Sigmoid colon (tissue), 7 donors: Measurements from ENCODE around the gene PTPRO. TPM values are rescaled to one million over a fixed set of nuclear protein-coding genes. Genes with fewer than 3 reads are reported as not detected.

Experiments used
- DNase-seq: peaks from one replicate; pipeline ENCODE4 v3.0.0-alpha.2; 2019
- H3K27ac ChIP-seq, 4 donors: fragments of 200-600 bp; sonication (generic); one replicate each; pipeline ENCODE4 v1.5.1; 2016 to 2019; ENCODE audit warnings: mild to moderate bottlenecking in 1 of 4
- H3K27me3 ChIP-seq, 3 donors: fragments of 200-600 bp; sonication (generic); one replicate each; pipeline ENCODE4 v1.5.1; 2019; ENCODE audit warnings: mild to moderate bottlenecking in 1 of 3
- H3K36me3 ChIP-seq, 4 donors: fragments of 200-600 bp; sonication (generic); one replicate each; pipeline ENCODE4 v1.5.1; 2016 to 2019
- H3K4me1 ChIP-seq, 4 donors: fragments of 200-600 bp; sonication (generic); one replicate each; pipeline ENCODE4 v1.5.1; 2017 to 2019
- H3K4me3 ChIP-seq, 4 donors: fragments of 200-600 bp; sonication (generic); one replicate each; pipeline ENCODE4 v1.5.1; 2017 to 2019; ENCODE audit warnings: mild to moderate bottlenecking in 2 of 4, moderate library complexity in 1 of 4
- H3K9me3 ChIP-seq, 4 donors: fragments of 200-600 bp in 3 of 4; sonication (generic) in 3 of 4; one replicate each; pipeline versions ENCODE4 v1.5.1 to v1.6.1; 2013 to 2019
- CTCF ChIP-seq, 4 experiments: fragments of 450-650 bp in 3 of 4; fragments of 200-600 bp in 1 of 4; IDR thresholded peaks; one replicate each; pipeline ENCODE4 v1.5.1; 2016 to 2019; ENCODE audit warnings: antibody characterized with exemption in 4 of 4, mild to moderate bottlenecking in 3 of 4, moderate library complexity in 2 of 4
- EP300 ChIP-seq, 4 donors: sonication (generic); formaldehyde crosslinking; IDR thresholded peaks; one replicate each; pipeline ENCODE4 v1.6.1; 2017; ENCODE audit warnings: antibody characterized with exemption in 4 of 4
- POLR2A ChIP-seq, 2 donors: fragments of 450-650 bp; IDR thresholded peaks; one replicate each; pipeline ENCODE4 v1.6.1; 2016; ENCODE audit warnings: antibody characterized with exemption in 2 of 2, mild to moderate bottlenecking in 2 of 2, moderate library complexity in 2 of 2
- POLR2AphosphoS5 ChIP-seq, 4 donors: sonication (generic); formaldehyde crosslinking; IDR thresholded peaks; one replicate each; pipeline ENCODE4 v1.6.1; 2017; ENCODE audit warnings: antibody characterized with exemption in 4 of 4
- WGBS, 2 donors: extraction: QIAGEN DNeasy Blood & Tissue Kit; methylation state at CpG; one replicate each; pipeline ENCODE4 v1.1.7; 2013; 5-methylcytosine and 5-hydroxymethylcytosine counted together
- intact Hi-C: fragments of 100-400 bp; cut with DNase I; formaldehyde crosslinking; loops from one replicate; pipeline ENCODE4 v1.15.1; 2023
- polyA plus RNA-seq, 3 donors: library from polyadenylated mRNA; stranded (reverse); fragments of 200-250 nt; gene quantifications; one replicate each; pipeline ENCODE4 v1.2.3, GENCODE V29; 2013
- total RNA-seq, 4 donors: library from RNA; depleted of rRNA; stranded (reverse); fragments of >200 nt; gene quantifications; one replicate each; pipeline ENCODE4 v1.1.0, GENCODE V29; 2016
- donor health status: healthy with polysubstance abuse.
- donor health status: Bipolar disorder and iron deficiency.
- donor health status: healthy.

PTPRO gene
- total and polyA plus RNA-seq, 7 donors = 0.99 to 8.5 (median 1.9) TPM

DNA sequence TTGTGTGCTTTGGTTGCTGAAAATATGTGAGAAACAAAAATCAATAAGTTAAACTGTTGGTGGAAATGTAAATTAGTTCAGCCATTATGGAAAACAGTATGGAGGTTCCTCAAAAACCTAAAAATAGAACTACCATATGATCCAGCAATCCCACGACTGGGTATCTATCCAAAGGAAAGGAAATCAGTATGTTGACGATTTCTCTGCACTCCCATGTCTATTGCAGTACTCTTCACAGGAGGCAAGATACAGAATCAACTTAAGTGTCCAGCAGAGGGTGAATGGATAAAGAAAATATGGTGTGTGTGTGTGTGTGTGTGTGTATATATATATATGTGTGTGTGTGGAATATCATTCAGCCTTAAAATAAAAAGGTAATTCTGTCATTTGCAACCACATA is 159.5 kb downstream of the PTPRO start:
- intact Hi-C loops = no loop called here
- 81 to 82% methylated on average over 2 of the region's 2 CpGs for WGBS, 2 donors
- Histone ChIP-seq H3K27me3 (no peaks in the 10 kb centered on the region), H3K27ac (no peak overlapping the region), H3K4me1 (no peaks in the 10 kb centered on the region), H3K9me3 (no peaks in the 10 kb centered on the region), H3K4me3 (no peak overlapping the region), H3K36me3 (no peaks in the 10 kb centered on the region)
- no peak for TF ChIP-seq POLR2A (IDR thresholded peaks at IDR 0.05)
- no peak for TF ChIP-seq CTCF (IDR thresholded peaks at IDR 0.05)
- TF ChIP-seq EP300 (IDR thresholded peaks at IDR 0.05) = no peak
- no peak for TF ChIP-seq POLR2AphosphoS5 (IDR thresholded peaks at IDR 0.05)
- DNase-seq = no peak

DNA sequence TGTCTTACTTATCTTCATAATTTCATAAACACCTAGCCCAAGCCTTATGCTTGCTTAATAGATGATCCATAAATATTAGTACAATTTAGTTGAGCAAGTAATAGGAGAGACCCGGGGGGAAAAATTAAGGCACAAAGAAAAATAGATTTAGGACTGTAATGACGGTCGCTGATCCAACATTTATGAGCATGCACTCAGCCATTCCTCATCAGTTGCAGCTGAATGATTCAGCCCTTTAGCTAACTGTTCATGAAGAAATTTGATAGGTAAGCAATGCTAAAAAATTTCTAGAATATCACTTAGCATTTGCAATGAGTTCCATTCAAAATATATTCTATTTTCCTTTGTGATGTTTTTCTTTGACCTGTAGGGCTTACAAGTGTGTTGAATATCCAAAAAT is 163.2 kb downstream of the PTPRO start:
- intact Hi-C loops = no loop called here
- no peaks in the 10 kb centered on the region for H3K4me1 ChIP-seq
- WGBS, 2 donors = 85 to 89% methylated on average over 3 of the region's 3 CpGs

DNA sequence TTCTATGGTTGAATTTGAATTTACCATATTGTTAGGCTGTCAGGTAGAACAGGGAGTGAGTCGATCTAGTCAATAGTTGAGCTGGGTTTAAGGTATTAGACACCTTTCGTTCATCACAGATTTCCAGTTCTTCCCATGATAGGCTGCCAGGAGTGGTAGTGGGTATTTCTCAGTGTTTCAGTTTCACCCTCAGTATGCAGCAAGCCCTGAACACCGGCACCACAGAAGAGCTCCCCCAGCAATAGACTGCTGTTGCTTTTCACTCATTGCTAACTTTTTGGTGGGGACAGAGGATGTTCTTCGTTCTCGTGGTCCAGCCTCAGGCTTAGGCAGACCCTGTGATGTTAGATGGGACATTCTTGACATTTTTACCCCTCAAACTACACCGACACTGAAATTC is 164.6 kb downstream of the PTPRO start:
- H3K4me3 ChIP-seq = no peak overlapping the region

More for the DNA sequence above, 163.2 kb downstream of the PTPRO start:
- Histone ChIP-seq H3K36me3 (no peaks in the 10 kb centered on the region), H3K27me3 (no peaks in the 10 kb centered on the region), H3K27ac (no peak overlapping the region), H3K9me3 (no peaks in the 10 kb centered on the region), H3K4me3 (no peak overlapping the region)
- DNase-seq = no peak
- TF ChIP-seq CTCF (IDR thresholded peaks at IDR 0.05) (no peak), POLR2AphosphoS5 (IDR thresholded peaks at IDR 0.05) (no peak), EP300 (IDR thresholded peaks at IDR 0.05) (no peak), POLR2A (IDR thresholded peaks at IDR 0.05) (no peak)

GRCh38 chr12:15488481-15488880 is 166.2 kb downstream of the PTPRO start:
- H3K9me3 ChIP-seq = no peaks in the 10 kb centered on the region
- H3K27me3 ChIP-seq = no peaks in the 10 kb centered on the region
- no peaks in the 10 kb centered on the region for H3K4me1 ChIP-seq
- H3K36me3 ChIP-seq = no peaks in the 10 kb centered on the region
- intact Hi-C loops = no loop called here
- H3K4me3 ChIP-seq = no peak overlapping the region
- no peak overlapping the region for H3K27ac ChIP-seq
- TF ChIP-seq CTCF (IDR thresholded peaks at IDR 0.05) (no peak), POLR2A (IDR thresholded peaks at IDR 0.05) (no peak), POLR2AphosphoS5 (IDR thresholded peaks at IDR 0.05) (no peak), EP300 (IDR thresholded peaks at IDR 0.05) (no peak)
- no peak for DNase-seq

More for the DNA sequence above, 164.6 kb downstream of the PTPRO start:
- no peak for DNase-seq
- H3K9me3 ChIP-seq = no peaks in the 10 kb centered on the region
- no peak for TF ChIP-seq POLR2A (IDR thresholded peaks at IDR 0.05)
- no peak for TF ChIP-seq EP300 (IDR thresholded peaks at IDR 0.05)
- no peak for TF ChIP-seq POLR2AphosphoS5 (IDR thresholded peaks at IDR 0.05)
- no peak for TF ChIP-seq CTCF (IDR thresholded peaks at IDR 0.05)
- intact Hi-C loops = no loop called here
- H3K27ac ChIP-seq = no peak overlapping the region
- 89 to 91% methylated on average over 6 of the region's 6 CpGs for WGBS, 2 donors
- no peaks in the 10 kb centered on the region for H3K4me1 ChIP-seq
- H3K27me3 ChIP-seq = no peaks in the 10 kb centered on the region
- no peaks in the 10 kb centered on the region for H3K36me3 ChIP-seq

- TF ChIP-seq CTCF (IDR thresholded peaks at IDR 0.05) (no peak), POLR2AphosphoS5 (IDR thresholded peaks at IDR 0.05) (no peak), EP300 (IDR thresholded peaks at IDR 0.05) (no peak), POLR2A (IDR thresholded peaks at IDR 0.05) (no peak)
- Histone ChIP-seq H3K4me3 (no peak overlapping the region), H3K27ac (no peak overlapping the region), H3K4me1 (no peaks in the 10 kb centered on the region), H3K36me3 (no peaks in the 10 kb centered on the region), H3K27me3 (no peaks in the 10 kb centered on the region), H3K9me3 (no peaks in the 10 kb centered on the region)
- intact Hi-C loops = no loop called here
- DNase-seq = no peak
- 44 to 69% methylated on average over 4 of the region's 4 CpGs for WGBS, 2 donors
Measured at GRCh38 chr12:15494329-15495046, 172.2 kb downstream of the PTPRO start.
